ENCODE data around the gene COX8A.
A peak's percentile ranks its signal among the peaks of the same experiment; 100 is the strongest.
"Not testable (repeated sequence)": the region's sequence is repeated elsewhere in the genome, so short reads cannot be mapped to it uniquely, and the experiment has no call there.

Gene COX8A

DNA sequence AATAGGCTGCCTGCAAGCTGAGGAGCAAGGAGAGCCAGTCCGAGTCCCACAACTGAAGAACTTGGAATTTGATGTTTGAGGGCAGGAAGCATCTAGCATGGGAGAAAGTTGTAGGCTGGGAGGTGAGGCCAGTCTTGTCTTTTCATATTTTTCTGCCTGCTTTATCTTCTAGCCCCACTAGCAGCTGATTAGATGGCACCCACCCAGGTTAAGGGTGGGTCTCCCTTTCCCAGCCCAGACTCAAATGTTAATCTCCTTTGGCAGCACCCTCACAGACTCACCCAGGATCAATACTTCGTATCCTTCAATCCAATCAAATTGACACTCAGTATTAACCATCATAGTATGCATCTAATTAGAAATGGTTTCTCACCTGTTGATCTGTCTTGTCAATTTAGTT lies 5.0 kb upstream of the COX8A start:
- no peak for DNase-seq (ENCODE audit: low read depth in 3 of 3, low spot score in 1 of 3)

GRCh38 chr11:63970902-63971301 lies 3.5 kb upstream of the COX8A start:
- no peak for DNase-seq (ENCODE audit: low read depth in 3 of 3, low spot score in 1 of 3)

DNA sequence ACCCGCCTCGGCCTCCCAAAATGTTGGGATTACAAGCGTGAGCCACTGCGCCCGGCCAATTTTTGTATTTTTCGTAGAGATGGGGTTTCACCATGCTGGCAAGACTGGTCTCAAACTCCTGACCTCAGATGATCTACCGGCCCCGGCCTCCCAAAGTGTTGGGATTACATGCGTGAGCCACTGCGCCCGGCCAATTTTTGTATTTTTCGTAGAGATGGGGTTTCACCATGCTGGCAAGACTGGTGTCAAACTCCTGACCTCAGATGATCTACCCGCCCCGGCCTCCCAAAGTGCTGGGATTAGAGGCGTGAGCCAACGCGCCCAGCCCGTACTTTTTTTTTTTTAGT lies 535 bp upstream of the COX8A start:
- not testable (repeated sequence) for DNase-seq (ENCODE audit: low read depth in 3 of 3, low spot score in 1 of 3)

DNA sequence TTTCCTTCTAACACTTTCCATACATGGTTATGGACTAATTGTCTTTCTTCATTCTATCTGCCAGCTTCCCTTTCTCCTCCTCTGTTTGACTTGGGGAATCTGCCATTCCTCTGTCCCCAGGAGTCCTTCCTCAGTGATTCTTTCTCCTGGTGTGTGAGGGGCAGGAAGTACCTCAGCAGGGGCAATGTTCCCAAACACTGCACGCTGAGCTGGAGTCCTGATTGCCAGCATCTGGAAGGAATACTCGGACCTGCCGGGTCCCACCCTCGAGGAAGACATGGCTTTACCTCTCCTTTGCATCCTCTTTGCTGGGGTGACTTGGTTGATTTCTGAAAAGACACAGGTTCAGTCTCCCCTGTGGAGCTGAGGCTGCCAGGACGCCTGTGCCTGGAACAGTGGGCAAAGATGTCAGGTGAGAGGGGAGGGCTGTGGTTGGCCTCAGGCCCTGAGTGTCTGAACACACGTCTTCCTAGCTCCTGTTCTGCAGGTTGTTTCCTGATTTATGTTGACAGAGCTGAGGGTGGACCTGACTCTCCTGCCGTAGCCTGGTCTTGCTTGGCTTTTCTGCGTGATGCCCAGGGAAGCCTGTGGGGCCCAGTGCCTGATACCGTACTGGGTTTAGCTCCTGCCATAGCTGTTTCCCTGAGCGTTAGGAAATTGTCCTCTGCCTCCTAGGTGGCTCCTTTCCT lies 4.3 kb downstream of the COX8A start:
- DNase-seq (ENCODE audit: low read depth in 3 of 3, low spot score in 1 of 3), result no peak

GRCh38 chr11:63979426-63979825 lies 5.0 kb downstream of the COX8A start:
- no peak for DNase-seq (ENCODE audit: low read depth in 3 of 3, low spot score in 1 of 3)

DNA sequence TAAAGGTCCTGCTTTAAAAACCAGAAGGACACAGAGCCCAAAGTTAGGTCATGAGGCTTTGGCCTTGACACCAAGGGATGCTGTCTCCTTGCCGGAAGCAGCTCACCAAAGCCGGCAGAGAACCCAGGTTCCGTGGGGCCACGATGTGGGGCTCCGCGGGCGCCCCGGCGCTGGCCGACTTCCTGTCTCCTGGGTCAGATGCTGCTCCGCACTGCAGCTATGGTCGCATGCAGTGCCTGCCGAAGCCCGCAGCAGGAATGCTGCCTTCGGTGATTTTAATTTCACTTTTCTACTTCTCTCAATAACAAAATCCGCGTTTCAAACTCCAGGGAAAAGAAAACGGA lies 11.4 kb downstream of the COX8A start:
- peak in 2 of 3 donors; percentile 25 to 51 for DNase-seq (ENCODE audit: low read depth in 3 of 3, low spot score in 1 of 3)

DNA sequence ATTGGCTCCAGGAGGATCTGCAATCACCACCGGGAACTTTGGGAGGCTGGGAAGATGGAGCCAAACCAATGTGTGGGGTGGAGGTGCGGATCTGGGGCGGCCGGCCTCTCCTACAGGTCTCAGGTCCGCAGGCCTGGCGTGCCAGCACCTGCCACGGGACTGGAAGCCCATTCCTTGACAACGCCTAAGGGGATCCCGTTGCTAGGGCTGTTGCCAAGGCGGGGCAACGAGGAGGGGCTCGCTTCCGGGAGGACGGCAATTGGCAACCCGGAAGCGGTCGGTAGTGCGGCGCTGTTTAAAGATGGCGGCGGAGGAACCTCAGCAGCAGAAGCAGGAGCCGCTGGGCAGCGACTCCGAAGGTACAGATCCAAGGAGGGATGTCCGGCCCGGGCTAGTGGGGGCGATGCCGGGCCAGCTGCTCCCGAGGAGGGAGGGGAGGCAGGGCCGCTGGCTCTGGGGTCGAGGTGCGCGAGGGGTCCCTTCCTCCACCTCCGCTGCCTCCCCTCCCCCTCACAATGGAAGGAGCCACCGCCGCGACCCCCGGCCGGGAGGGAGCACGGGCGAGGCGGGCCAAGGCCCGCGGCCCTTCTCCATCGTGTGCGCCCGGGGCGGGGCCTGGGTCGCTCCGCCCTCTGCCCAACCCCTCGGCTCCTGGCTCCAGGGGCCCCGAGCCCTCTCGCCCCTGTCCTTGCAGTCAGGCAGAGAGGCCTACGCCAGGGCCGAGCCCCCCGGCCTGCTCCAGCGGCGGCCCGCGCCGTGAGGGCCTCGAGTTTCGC lies 11.9 kb downstream of the COX8A start, which contains the start of gene OTUB1:
Gene OTUB1 (plus strand): TSS at position 283 of the 776 bp plus-strand sequence. CDS start 19 bp downstream, at position 302.
- peak; percentile 69 to 77 (median 72) for DNase-seq (ENCODE audit: low read depth in 3 of 3, low spot score in 1 of 3)

- DNase-seq (ENCODE audit: low read depth in 3 of 3, low spot score in 1 of 3), result no peak
Measured at GRCh38 chr11:63986932-63987513, 12.6 kb downstream of the COX8A start.

GRCh38 chr11:63991558-63991957 lies 17.1 kb downstream of the COX8A start:
- DNase-seq (ENCODE audit: low read depth in 3 of 3, low spot score in 1 of 3), result no peak

- no peak for DNase-seq (ENCODE audit: low read depth in 3 of 3, low spot score in 1 of 3)
Measured at GRCh38 chr11:63993100-63993499, 18.7 kb downstream of the COX8A start.

GRCh38 chr11:63993993-63994392 lies 19.6 kb downstream of the COX8A start:
- DNase-seq (ENCODE audit: low read depth in 3 of 3, low spot score in 1 of 3), result no peak

DNA sequence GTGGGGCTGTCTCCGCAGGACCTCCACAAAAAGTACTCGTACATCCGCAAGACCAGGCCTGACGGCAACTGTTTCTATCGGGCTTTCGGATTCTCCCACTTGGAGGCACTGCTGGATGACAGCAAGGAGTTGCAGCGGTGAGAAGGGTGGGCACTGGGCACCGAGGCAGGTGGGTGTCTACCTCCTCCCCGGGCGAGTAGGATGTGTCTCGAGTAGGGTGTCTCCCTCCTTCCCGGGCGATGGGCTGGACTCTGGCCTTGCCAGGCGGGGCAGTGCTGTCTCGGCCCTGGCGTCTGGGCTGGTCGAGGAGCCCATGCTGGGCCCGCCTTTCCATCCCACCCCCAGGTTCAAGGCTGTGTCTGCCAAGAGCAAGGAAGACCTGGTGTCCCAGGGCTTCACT lies 22.1 kb downstream of the COX8A start:
- no peak for DNase-seq (ENCODE audit: low read depth in 3 of 3, low spot score in 1 of 3)

GRCh38 chr11:63997104-63997700 lies 22.8 kb downstream of the COX8A start:
- DNase-seq (ENCODE audit: low read depth in 3 of 3, low spot score in 1 of 3), result no peak

- DNase-seq (ENCODE audit: low read depth in 3 of 3, low spot score in 1 of 3), result no peak
Measured at GRCh38 chr11:63997801-63998337, 23.4 kb downstream of the COX8A start.

GRCh38 chr11:63998558-63999348 lies 24.3 kb downstream of the COX8A start:
- DNase-seq (ENCODE audit: low read depth in 3 of 3, low spot score in 1 of 3), result no peak

DNA sequence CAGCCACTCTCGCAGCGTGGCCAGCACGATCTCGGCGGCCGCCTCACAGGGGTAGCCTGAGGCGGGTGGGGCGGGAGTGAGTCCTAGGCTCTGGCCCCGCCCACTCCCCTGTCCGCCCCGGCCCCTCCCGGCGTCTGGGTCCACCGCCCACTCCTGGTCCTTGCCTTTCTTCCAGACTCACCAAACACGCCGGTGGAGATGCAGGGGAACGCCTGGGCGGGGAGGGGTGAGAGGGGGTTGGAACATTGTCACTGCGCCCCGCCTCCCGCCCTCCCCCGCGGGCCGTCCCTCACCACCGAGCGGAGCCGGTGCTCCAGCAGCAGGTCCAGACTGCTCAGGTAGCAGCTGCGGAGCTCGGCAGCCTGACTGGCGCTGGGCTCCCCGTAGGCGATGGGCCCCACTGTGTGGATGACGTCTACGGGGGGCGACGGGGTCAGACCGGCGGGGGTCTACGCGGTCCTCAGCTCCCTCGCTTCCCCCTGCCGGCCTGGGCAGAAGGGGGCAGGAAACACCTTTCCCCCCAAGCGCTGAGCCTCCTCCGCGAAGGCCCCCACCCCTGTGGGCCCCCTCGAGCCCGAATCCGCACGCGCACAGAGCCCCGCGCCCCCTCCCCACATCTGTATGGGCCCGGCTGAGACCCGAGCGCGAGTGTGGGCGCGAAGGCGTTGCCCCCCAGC lies 25.1 kb downstream of the COX8A start:
- peak in 2 of 3 donors; percentile 42 to 59 for DNase-seq (ENCODE audit: low read depth in 3 of 3, low spot score in 1 of 3)

- DNase-seq (ENCODE audit: low read depth in 3 of 3, low spot score in 1 of 3), result peak; percentile 24 to 63 (median 51)
Measured at GRCh38 chr11:64000026-64000739, 25.8 kb downstream of the COX8A start.

DNA sequence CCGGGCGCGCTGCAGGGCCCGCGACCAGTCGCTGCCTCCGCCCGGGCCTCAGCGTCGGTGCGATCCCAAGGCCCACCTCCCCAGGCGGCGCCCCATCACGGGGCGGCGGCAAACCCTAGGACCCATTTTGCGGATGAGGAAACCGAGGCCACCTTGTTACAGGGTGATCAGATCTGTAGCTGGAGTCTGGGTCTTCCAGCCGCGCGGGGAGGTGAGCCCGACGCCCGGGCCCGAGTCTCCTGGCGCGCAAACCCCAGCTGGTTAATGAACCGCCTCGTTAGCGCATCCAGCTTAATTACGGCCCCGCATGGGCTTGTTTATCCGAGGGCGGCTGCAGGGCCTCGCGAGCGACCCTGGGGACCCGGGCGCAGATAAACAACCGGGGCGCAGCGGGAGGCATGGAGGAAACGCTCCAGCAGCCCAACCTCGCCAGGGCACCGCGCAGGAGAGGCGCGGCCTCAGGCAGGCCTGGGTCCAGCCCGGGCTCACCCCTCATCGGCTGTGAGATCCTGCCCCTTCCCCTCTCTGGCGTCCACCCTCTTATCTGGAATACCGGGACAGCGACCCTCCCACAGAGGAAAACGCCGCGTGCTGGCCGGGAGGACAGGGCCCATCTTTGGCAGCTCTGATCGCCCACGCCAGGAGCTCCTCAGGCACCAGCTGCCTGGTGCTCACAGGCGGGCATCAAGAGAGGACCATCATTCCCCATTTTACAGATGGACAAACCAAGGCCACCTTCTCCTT lies 26.5 kb downstream of the COX8A start:
- DNase-seq (ENCODE audit: low read depth in 3 of 3, low spot score in 1 of 3), result no peak
